Neural cell (in vitro differentiated cells): Measurements from ENCODE around the gene NR2E1. TPM values are rescaled to one million over a fixed set of nuclear protein-coding genes. Genes with fewer than 3 reads are reported as not detected.

Experiments used
- H2AFZ ChIP-seq: fragments of 200-600, 300-800 bp; sonication (generic), shearing (Covaris generic); 2 replicates; pipeline ENCODE4 v1.6.0; 2014; ENCODE audit warnings: low read depth, mild to moderate bottlenecking, antibody characterized with exemption, low read length, moderate library complexity
- H3F3A ChIP-seq: fragments of 200-600 bp; shearing (Covaris generic); 2 replicates; pipeline ENCODE4 v1.6.1; 2016; ENCODE audit warnings: mild to moderate bottlenecking, moderate library complexity, mixed read lengths, antibody characterized with exemption, low read length; ENCODE audit not compliant: insufficient read depth, poor library complexity, severe bottlenecking
- H3K27ac ChIP-seq: fragments of 200-600, 300-800 bp; sonication (generic), shearing (Covaris generic); 2 replicates; pipeline ENCODE4 v1.5.1; 2014; ENCODE audit warnings: mild to moderate bottlenecking, low read length, moderate library complexity
- H3K27me3 ChIP-seq: fragments of 300-800, 200-600 bp; sonication (generic), shearing (Covaris generic); 2 replicates; pipeline ENCODE4 v1.6.0; 2014; ENCODE audit warnings: mild to moderate bottlenecking, low read depth, low read length, moderate library complexity; ENCODE audit not compliant: insufficient read depth
- H3K36me3 ChIP-seq: fragments of 300-800, 200-600 bp; sonication (generic), shearing (Covaris generic); 2 replicates; pipeline ENCODE4 v1.5.1; 2014; ENCODE audit warnings: mild to moderate bottlenecking, antibody characterized with exemption, low read length, moderate library complexity; ENCODE audit not compliant: insufficient read depth
- H3K4me2 ChIP-seq: fragments of 300-800, 200-600 bp; sonication (generic), shearing (Covaris generic); 2 replicates; pipeline ENCODE4 v1.6.0; 2014; ENCODE audit warnings: mild to moderate bottlenecking, low read length
- H3K4me3 ChIP-seq: fragments of 300-800, 200-600 bp; sonication (generic), shearing (Covaris generic); 2 replicates; pipeline ENCODE4 v1.5.1; 2014; ENCODE audit warnings: mild to moderate bottlenecking, low read length, moderate library complexity
- H3K79me2 ChIP-seq: fragments of 200-600 bp; shearing (Covaris generic); replicated peaks from 2 replicates; pipeline ENCODE4 v1.6.0; 2014; ENCODE audit warnings: mild to moderate bottlenecking, low read length, moderate library complexity; ENCODE audit not compliant: insufficient read depth
- H3K9ac ChIP-seq: fragments of 300-800, 200-600 bp; sonication (generic), shearing (Covaris generic); 2 replicates; pipeline ENCODE4 v1.6.1; 2016; ENCODE audit warnings: mild to moderate bottlenecking, low read length, mixed read lengths
- H3K9me2 ChIP-seq: fragments of 200-600 bp; shearing (Covaris generic); 2 replicates; pipeline ENCODE4 v1.6.1; 2016; ENCODE audit warnings: mild to moderate bottlenecking, low read length, mixed read lengths; ENCODE audit not compliant: insufficient read depth
- H3K9me3 ChIP-seq: fragments of 200-600, 300-800 bp; sonication (generic), shearing (Covaris generic); 2 replicates; pipeline ENCODE4 v1.6.1; 2016; ENCODE audit warnings: mild to moderate bottlenecking, mixed run types, low read length, moderate library complexity, mixed read lengths
- H4K20me1 ChIP-seq: fragments of 200-600 bp; shearing (Covaris generic); 2 replicates; pipeline ENCODE4 v1.6.1; 2016; ENCODE audit warnings: mild to moderate bottlenecking, mixed run types; ENCODE audit not compliant: insufficient read depth
- CTCF ChIP-seq: fragments of 450-650 bp; IDR thresholded peaks from 2 replicates; pipeline ENCODE4 v1.5.1; 2014; ENCODE audit warnings: antibody characterized with exemption, mild to moderate bottlenecking, moderate library complexity; ENCODE audit not compliant: poor library complexity, severe bottlenecking
- EP300 ChIP-seq: fragments of 450-650 bp; conservative IDR thresholded peaks from 2 replicates; pipeline ENCODE4 v1.6.1; 2014; ENCODE audit warnings: antibody characterized with exemption, mild to moderate bottlenecking, moderate library complexity; ENCODE audit not compliant: poor library complexity, severe bottlenecking
- EZH2 ChIP-seq: fragments of 200-600, 300-800 bp; shearing (Covaris generic), sonication (generic); IDR thresholded peaks from 2 replicates; pipeline ENCODE4 v1.6.1; 2014; ENCODE audit warnings: antibody characterized with exemption, low read length, borderline replicate concordance, mild to moderate bottlenecking; ENCODE audit not compliant: insufficient read depth, poor library complexity, severe bottlenecking
- MXI1 ChIP-seq: fragments of 450-650 bp; conservative IDR thresholded peaks from 2 replicates; pipeline ENCODE4 v1.6.1; 2014; ENCODE audit warnings: antibody characterized with exemption, mild to moderate bottlenecking; ENCODE audit not compliant: poor library complexity, severe bottlenecking
- POLR2AphosphoS5 ChIP-seq: IDR thresholded peaks from 2 replicates; pipeline ENCODE4 v1.6.1; 2012
- RAD21 ChIP-seq: fragments of 450-650 bp; conservative IDR thresholded peaks from 2 replicates; pipeline ENCODE4 v1.6.1; 2014; ENCODE audit warnings: antibody characterized with exemption, mild to moderate bottlenecking, moderate library complexity
- REST ChIP-seq: IDR thresholded peaks from 2 replicates; pipeline ENCODE4 v1.6.1; 2012; ENCODE audit warnings: borderline replicate concordance
- SMC3 ChIP-seq: fragments of 450-650 bp; conservative IDR thresholded peaks from 2 replicates; pipeline ENCODE4 v1.6.1; 2014; ENCODE audit warnings: antibody characterized with exemption, mild to moderate bottlenecking, moderate library complexity; ENCODE audit not compliant: poor library complexity
- TAF1 ChIP-seq: IDR thresholded peaks from 2 replicates; pipeline ENCODE4 v1.6.1; 2012; ENCODE audit warnings: low read depth
- polyA plus RNA-seq: library from polyadenylated mRNA; depleted of rRNA; stranded (reverse); fragments of >200 nt; gene quantifications from 2 replicates; pipeline ENCODE4 v1.2.3, GENCODE V29; 2014

Gene NR2E1
- polyA plus RNA-seq, 1 donor from 2014 or later, result 1.3 TPM

GRCh38 chr6:108207013-108207412 lies 41.2 kb downstream of the NR2E1 start (continued):
- no peak for TF ChIP-seq REST

GRCh38 chr6:108209738-108210137 lies 43.9 kb downstream of the NR2E1 start:
- no peaks in the 10 kb centered on the region for H4K20me1 ChIP-seq
- H3F3A ChIP-seq, result no peaks in the 10 kb centered on the region
- H3K4me3 ChIP-seq, result no peak overlapping the region
- no peaks in the 10 kb centered on the region for H3K9me3 ChIP-seq
- no peak overlapping the region for H3K9ac ChIP-seq
- H3K27ac ChIP-seq, result no peak overlapping the region
- H3K9me2 ChIP-seq, result no peaks in the 10 kb centered on the region
- H3K27me3 ChIP-seq, result no peaks in the 10 kb centered on the region
- no peaks in the 10 kb centered on the region for H3K36me3 ChIP-seq
- no peak overlapping the region for H3K4me2 ChIP-seq
- H2AFZ ChIP-seq, result no peak overlapping the region
- H3K79me2 ChIP-seq, result no peaks in the 10 kb centered on the region
- TF ChIP-seq CTCF, result no peak
- no peak for TF ChIP-seq REST
- no peak for TF ChIP-seq EZH2
- no peak for TF ChIP-seq POLR2AphosphoS5
- TF ChIP-seq EP300, result no peak
- TF ChIP-seq TAF1, result no peak
- no peak for TF ChIP-seq RAD21
- TF ChIP-seq SMC3, result no peak

GRCh38 chr6:108210556-108210955 lies 44.7 kb downstream of the NR2E1 start:
- Histone ChIP-seq H3K4me2 (no peak overlapping the region), H2AFZ (no peak overlapping the region), H3K79me2 (no peaks in the 10 kb centered on the region), H3K9me2 (no peaks in the 10 kb centered on the region), H3K27ac (no peak overlapping the region), H4K20me1 (no peaks in the 10 kb centered on the region), H3K9ac (no peak overlapping the region), H3K27me3 (no peaks in the 10 kb centered on the region), H3K4me3 (no peak overlapping the region), H3K9me3 (no peaks in the 10 kb centered on the region), H3K36me3 (no peaks in the 10 kb centered on the region), H3F3A (no peaks in the 10 kb centered on the region)
- TF ChIP-seq EP300, result no peak
- no peak for TF ChIP-seq POLR2AphosphoS5
- TF ChIP-seq EZH2, result no peak
- no peak for TF ChIP-seq TAF1
- no peak for TF ChIP-seq RAD21
- no peak for TF ChIP-seq SMC3
- TF ChIP-seq CTCF, result no peak
- TF ChIP-seq REST, result no peak
- no peak for TF ChIP-seq MXI1
